Hepatocyte (in vitro differentiated cells): ENCODE data around the gene TCF12.

Experiments used
- EZH2 ChIP-seq: fragments of 200-600 bp; sonication (generic); IDR thresholded peaks from 2 replicates; pipeline ENCODE4 v1.6.1; 2016; ENCODE audit warnings: antibody characterized with exemption, mild to moderate bottlenecking, borderline replicate concordance
- EZH2phosphoT487 ChIP-seq: fragments of 200-600 bp; sonication (generic); IDR thresholded peaks from one replicate; pipeline ENCODE4 v1.6.1; 2018; ENCODE audit warnings: antibody characterized with exemption, mild to moderate bottlenecking, low read depth, moderate library complexity; ENCODE audit not compliant: unreplicated experiment, severe bottlenecking

DNA sequence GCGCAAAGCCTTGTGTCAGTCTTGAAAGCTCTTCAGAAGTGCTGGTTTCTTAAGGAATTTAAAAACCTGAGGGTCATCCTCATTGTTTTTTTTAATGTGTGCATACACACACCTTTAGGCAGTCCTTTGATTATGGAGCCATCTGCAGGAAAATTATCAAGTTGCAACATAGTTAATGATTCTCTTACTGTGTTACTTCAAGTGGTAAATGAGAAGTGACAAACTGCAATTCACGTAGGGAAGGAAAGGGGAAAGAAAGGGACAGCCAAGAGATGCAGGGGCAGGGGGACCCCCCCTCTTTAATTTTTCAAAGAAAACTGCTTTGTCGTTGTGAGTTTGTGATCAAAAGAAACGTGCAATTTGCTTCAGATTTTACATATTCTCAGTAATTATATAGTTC, 295.4 kb downstream of the TCF12 start:
- no peak for TF ChIP-seq EZH2phosphoT487
- TF ChIP-seq EZH2 = no peak
